Measurements from ENCODE around the gene MAP3K14.
"Not testable (repeated sequence)": the region's sequence is repeated elsewhere in the genome, so short reads cannot be mapped to it uniquely, and the experiment has no call there.

Gene MAP3K14

DNA sequence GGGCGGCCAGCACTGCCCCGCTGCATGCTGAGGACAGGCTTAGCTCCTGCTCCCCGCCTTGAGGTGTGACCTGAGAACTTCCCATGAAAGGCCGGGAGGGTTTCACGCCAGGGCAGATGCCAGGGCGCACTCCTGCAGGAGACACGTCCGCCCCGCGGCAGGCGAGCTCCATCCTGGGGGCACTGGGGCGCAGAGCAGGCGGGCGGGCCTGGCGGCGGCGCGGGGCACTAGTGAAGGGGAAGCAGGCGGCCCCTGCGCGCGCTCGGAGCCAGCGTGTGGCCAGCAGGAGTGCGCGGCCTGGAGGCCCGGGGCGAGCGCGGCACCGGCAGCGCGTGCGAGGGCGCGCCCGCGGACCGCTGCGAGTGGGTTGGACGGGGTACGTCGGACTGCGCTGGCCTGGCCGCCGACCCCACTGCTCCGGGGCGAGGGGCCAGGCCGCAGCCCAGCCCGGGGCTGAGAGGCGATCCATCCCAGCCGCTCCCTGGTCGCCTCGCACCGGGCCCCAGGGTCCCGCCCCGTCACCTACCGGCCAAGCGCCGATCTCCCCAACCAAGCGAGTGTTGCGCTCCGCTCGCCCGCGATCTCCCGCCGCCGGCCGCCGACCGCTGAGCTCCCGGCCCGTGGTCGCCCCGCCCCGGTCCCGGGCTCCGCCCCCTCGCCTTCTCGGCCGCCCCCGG is at the start of gene MAP3K14:
TSS of gene MAP3K14 (minus strand) at position 587 of the 677 bp plus-strand sequence. CDS start 26,275 bp downstream, outside the sequence.
- no peak for DNase-seq

DNA sequence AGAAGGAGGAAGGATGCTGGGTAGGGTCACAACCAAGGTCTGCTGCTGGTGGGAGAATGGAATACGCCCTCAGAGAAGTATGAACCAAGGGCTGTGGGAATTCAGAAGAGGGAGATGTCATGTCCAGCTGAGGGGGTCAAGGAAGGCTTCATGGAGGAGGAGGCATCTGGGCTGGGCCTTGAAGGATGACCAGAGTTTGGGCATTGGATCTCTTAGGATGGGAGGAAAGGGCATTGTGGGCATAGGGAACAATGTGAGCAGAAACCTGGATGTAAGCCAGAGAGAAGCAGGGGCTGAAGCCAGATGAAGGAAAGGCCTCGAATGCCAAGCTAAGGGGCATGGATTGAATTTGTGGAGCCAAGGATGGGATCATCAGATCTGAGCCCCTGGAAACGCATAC is 49.2 kb upstream of the MAP3K14 start:
- no peak for DNase-seq

DNA sequence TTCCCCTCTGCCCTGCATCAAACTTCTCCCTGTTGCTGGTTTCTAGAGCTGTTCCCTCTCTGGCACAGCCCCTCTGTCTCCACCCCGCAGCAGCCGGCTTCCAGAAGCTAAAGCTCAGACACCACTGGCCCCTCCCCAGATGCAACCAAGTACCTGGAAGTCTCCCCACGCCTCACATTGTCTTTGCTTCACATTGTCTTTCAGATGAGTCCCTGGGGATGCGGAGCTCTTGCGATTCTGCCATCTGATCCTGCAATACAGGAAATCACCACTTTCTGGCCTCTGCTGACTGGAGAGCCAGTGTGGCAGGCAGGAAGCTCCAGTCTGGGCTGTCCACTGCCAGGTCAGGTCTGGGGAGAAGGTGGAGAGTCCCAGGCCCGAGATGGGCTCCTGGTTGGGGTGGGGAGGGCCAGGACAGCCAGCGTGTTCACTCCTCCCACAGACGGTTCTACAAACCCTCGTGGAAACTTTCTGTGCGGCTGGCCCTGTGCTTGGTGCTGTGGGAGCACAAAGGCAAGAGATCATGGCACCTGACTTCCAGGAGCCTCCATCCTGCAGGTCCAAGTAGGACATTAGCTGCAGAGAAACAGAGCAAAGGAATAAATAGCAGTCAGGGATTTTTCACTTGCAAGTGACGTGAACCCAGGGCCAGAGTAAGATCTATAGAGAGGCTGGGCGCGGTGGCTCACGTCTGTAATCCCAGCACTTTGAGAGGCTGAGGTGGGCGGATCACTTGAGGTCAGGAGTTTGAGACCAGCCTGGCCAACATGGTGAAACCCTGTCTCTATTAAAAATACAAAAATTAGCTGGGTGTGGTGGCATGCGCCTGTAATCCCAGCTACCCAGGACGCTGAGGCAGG is 47.9 kb upstream of the MAP3K14 start:
- no peak for DNase-seq

DNA sequence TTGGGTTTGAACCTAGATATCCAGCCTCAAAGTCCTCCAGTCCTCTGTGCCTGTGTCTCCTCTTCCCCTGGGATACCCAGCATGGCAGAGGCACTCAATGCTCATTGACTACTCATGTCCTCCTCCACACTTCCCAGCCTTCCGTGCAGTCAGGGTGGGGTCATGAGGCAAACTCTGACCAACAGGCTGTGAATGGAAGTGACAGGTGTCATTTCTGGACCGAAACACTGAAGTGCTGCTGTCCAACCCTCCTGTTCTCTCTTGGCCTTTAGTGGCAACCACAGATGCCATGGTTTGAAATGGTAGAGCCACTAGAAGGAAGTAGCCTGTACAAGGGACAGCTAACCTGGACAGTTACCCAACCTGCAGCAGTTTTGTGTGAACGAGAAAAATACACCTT is 46.7 kb upstream of the MAP3K14 start:
- no peak for DNase-seq

DNA sequence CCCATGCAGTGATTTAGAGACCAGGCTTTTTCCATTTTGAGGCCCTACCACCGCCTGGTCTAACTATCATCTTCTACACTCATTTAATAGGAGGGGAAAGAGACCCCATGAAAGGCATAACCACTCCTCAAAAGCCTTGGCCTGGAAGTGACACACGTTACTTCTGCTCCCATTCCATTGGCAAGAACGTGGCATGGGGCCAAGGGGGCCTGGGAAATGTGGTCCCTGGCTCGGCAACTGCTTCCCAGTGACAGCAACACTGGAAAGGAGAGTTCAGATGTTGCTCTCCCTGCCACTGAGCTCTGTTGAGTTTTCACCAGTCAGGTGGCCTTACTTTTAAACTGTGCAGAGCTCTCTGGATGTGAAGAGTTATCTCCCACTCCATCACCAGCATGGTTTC is 45.2 kb upstream of the MAP3K14 start:
- DNase-seq = no peak

DNA sequence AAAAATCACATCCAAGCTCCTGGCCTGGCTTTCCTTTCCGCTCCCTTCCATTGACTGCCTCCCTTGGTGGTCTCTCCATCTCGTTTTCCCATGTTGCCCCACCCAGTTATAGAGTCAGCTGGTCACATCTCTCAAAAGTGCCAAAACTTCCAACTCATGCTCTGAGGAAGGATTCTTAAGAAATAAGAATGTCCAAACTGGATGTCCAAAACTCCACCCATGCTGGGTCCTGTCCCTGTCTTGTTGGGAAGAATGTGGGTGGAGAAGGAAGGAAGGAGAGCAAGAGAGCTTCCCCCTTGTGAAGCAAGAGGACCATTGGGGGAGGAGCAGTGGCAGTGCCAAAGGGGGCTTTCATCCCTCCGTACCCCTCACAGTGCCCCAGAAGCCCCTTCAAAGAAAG is 44.6 kb upstream of the MAP3K14 start:
- DNase-seq = no peak

DNA sequence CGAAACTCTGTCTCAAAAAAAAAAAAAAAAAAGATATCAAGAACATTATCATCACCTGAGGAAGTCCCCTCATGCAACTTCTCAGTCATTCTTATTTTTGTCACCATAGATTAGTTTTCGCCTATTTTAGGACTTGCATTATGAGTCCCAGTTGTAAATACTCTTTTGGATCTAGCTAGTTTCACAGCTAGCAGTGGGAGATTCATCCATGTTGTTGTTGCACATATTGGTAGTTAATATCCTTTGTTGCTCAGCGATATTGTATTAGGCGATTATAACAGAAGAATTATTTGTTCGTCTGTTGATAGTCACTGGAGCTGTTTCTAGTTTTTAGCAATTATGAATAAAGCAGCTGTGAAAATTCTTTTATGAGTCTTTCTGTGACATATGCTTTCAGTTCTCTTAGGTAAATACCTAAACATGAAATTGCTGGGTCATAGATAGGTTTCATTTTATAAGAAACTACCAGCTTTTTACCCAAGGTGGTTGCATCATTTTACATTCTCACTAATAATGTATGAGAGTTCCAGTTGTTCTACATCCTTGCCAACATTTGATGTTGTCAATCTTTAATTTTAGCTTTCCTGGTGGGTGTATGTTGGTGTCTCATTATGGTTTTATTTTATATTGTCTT is 40.7 kb upstream of the MAP3K14 start:
- DNase-seq = no peak

DNA sequence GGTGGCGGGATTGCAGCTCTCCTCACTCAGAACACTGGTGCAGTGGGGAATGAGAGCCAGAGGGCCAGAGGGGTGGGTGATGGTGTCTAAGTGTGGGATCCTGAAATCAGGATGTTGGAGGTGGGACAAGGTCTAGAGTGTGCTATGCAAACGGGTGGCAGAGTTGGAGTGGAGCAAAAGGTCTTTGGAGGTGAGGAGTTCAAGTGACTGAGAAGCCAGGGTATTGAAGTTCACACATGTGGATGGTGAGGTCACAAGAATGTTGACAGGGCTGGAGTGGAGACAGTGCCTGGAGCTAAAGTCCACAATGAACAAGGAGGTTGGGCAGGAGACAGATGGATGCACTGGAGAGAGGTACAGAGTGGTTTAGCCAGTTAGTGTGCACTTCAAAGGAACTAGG is 38.3 kb upstream of the MAP3K14 start:
- no peak for DNase-seq

DNA sequence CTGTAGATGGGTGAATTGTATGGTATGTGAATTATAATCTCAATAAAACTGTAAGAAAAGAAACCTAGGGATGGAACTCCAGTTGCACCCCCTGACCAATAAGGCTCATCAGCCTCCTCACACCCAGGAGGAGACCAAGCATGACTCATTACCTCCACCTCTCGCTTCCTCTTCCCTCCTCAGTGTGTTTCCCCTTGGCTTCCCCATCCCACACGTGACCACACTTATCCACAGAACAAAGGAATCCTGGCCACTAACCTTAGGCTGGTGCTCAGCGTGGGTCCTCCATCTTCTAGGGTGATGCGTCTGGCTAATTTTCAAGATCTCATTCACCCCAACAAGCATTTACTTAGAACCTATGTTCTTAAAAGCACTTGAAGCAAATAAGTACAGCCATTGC is 36.2 kb upstream of the MAP3K14 start:
- no peak for DNase-seq

DNA sequence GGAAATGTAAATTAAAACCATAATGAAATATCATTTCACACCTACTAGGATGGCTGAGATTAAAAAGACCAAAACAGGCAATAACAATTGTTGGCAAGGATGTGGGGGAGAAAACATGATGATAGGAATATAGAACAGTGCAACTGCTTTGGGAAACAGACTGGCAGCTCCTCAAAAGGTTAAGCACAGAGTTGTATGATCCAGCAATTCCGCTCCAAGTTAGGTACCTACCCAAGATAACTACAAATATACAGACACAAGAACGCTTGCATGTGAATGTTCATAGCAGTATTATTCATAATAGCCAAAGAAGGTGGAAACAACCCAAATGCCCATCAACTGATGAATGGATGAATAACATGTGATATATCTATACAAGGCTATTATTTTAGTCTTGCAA is 35.0 kb upstream of the MAP3K14 start:
- DNase-seq = no peak

DNA sequence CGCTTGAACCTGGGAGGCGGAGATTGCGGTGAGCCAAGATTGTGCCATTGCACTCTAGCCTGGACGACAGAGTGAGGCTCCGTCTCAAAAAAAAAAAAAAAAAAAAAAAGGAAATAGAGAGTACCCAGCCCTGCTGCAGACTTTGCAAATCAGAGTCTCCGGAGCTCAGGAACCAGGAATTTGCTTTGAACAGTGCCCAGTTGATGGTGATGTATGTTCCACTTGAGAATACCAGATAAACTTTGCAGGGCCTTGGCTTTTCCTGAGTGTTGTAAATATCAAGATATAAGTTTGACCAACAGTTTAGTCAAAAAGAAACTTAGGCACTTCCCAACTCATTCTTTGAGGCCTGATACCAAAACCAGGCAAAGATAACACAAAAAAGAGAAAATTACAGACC is 30.6 kb upstream of the MAP3K14 start:
- no peak for DNase-seq

DNA sequence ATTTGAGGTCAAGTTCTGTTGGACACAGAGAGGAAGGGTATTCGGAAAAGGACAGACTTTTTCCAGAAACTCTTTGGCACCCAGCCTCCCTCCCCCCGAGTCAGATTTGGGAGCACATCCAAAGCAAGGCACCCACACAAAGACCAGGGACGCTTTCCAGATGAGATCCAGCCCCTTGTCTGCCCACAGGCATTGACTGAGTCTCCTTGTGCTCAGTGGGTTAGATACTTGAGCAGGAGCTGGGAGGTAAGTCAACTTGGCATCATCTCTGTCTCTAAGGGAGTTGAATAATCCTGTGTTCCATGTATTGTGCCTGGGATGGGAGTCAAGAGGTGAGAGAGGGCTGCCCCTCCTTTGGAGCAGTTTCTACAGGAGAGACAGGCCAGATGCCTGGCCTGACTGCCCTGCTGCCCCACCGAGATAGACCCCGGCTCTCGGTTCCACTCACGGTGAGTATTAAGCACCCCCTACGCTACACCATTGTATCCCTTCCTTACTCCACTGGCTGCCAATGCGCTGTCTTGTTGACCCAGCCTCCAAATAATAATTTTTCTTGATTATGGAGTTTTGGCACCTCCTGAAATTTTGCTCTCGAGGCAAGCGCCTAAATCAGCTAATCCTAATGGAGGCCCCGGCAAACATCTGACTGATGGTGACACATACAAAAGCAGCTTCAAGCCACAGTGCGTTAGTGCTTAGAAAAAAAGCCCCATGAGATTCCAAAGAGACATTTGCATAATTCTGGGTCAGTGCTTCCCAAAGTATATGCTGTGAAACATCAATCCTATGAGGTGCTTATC is 29.6 kb upstream of the MAP3K14 start:
- DNase-seq = no peak

DNA sequence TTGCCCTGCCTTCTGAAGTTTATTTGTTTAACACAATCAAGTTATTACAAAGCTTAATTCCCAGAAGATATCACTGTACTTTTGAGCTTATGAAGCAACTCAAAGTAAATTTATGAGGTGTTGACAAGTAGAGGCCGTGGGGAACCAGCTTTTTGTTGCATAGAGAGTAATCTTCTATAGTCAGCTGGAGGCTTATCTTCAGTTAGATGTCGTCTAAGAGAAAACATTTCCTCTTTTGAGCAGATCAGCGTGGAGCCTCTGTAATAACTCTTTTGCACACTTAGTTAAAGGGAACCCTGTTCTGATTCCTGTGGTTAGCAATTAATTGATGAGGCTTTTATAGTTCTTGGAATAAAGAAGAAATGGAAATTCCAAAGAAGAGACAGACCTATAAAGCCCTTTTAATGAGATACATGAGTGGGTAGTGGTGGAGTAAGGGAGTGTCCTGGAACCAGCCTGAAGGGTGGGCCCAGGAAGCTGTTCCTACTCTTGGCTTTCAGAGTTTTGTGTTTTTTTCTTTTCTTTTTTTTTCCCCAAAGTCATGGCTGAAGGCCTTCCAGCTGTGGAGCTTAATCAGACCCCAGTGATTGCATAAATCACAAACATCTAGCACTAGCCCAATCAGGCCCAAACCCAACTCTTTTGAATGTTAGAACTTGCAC is 28.9 kb upstream of the MAP3K14 start:
- DNase-seq = no peak

DNA sequence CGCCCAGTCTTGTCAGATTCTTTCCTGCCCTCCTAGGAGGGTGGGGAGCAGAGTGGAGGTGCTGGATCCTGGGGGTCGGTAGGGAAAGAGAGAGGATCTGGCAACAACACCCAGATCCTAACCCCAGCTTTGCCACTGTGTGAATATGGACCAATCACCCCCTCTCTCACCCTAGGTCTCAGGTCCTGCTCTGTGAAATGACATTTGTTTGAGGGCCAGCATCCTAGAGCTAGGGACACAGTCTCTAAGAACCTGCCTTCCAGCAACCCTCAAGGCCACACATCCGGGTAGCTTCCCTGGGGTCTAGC is 28.4 kb upstream of the MAP3K14 start:
- no peak for DNase-seq

DNA sequence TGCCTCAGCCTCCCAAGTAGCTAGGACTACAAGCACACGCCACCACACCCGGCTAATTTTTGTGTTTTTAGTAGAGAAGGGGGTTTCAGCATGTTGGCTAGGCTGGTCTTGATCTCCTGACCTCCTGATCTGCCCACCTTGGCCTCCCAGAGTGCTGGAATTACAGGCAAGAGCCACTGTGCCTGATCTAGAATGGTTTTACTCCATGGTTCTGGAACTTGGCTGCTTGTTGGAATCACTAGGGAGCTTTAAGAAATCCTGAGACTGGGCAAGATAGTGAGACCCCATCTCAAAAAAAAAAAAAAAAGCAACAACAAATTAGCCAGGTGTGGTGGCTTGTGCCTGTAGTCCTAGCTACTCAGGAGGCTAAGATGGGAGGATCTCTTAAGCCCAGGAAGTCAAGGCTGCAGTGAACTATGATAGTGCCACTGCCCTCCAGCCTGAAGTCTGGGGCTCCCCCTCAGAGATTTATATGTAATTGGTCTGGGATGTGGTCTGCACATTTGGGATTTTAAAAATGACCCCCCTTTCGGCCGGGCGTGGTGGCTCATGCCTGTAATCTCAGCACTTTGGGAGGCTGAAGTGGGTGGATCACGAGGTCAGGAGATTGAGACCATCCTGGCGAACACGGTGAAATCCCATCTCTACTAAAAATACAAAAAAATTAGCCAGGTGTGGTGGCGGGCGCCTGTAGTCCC is 27.3 kb upstream of the MAP3K14 start:
- not testable (repeated sequence) for DNase-seq

DNA sequence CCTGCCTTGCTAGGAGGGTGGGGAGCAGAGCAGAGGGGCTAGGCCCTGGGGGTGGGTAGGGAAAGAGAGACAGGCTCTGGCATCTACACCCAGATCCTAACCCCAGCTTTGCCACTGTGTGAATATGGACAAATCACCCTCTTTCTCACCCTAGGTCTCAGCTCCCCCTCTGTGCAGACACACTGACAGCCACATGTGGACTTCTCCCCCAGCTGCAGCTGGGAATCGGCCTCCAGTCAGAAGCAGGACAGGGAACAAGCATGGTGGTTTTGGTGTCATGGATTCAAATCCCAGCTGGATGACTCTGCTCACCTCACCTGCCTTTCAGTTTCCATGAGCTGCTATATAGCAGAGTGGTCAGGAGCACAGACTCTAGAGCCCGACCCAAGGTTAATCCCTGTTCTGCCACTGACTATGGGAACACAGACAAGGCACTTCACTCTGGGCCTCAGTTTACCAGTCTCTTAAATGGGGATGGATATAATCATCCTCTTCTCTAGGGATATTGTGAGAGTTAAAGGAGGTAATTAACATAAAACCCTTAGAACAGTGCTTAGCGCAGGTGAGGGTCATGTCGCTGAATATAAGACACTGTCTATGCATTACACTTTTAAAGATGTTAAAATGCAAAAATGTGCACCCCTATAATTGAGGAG is 26.2 kb upstream of the MAP3K14 start:
- no peak for DNase-seq

DNA sequence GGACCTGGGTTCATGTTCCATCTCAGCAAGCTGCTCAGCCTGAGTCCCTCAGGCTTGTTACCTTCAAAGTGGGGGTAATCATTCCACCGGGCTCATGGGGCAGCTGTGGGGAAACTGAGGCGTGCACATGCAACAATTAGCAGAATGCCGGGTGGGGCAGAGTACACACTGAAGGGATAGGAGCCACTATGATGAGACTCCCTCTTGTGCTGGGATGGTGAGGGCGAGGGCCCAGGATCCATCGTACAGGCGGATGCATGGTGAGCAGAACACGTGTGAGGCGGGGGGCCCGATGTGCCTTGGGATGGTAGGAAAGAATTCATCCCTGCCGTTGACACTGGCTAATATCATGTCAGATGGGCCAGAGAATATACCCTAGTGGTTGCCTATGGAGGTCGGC is 25.5 kb upstream of the MAP3K14 start:
- DNase-seq = no peak

DNA sequence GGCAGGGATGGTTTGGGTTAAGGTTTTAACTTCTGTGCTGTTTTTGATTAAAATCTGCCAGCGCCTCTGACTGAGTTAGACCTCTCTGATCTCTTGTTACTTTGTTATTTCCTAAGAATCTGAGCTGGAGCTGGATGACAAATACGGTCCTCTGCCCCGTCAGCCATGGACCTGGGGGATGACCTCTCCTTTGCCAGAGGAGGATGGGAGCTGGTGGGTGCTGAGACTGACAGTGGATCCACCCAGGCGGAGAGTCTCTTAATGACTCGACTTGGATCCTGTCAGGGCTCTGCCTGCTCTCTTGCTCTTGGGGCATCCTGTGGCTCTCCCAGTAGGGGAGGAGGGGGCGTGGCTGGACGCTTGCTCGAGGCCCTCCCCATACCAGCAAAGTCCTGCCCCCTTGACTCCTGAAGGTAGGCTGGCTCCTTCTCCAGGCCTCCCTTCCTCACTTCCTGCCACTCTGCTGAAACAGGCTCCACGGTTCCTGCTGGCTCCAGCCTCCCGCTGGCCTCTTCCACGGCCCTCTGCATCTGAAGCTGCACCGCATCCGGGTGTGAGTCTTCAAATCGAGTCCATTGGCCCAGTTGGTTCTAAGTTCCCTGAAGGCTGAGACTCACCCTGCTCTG is 24.8 kb upstream of the MAP3K14 start:
- DNase-seq = no peak

DNA sequence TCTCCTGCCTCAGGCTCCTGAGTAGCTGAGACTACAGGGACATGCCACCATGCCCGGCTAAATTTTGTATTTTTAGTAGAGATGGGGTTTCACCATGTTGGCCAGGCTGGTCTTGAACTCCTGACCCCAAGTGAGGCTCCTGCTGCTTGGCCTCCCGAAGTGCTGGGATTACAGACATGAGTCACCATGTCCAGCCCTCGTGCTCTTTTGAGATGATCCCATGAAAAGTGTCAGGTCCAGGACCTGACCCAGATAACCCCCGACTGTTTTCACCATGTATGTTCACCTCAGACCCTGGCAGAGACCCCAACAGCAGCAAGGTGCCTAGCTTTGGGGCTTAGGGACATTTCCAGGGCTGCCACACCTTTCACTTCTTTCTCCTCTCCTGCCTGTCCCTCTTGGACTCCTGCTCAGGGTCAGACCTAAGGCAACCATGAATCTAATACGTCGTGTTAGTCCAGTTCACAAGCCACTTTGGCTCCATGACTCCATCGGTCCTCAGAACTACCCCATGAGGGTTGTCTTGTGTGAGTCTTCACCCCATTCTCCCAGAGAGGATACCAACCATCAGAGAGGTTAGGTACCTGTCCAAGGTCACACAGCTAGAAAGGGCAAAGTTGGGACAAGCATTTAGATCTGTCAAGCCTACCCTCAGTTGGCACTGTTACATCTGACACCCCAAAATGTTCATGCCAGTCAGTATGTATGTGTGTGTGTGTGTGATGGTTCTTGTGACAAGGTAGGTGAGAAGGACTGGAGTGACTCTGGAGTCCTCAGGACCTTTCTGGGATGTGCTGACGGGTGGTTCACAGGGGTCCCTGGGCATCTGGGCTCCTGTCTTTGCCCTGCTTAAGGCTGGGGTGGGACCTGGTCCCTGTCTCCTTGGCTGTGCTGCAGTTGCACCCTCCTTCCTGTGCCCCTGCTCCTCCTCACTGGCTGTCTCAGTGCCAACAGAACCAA is 23.1 kb upstream of the MAP3K14 start:
- DNase-seq = no peak

DNA sequence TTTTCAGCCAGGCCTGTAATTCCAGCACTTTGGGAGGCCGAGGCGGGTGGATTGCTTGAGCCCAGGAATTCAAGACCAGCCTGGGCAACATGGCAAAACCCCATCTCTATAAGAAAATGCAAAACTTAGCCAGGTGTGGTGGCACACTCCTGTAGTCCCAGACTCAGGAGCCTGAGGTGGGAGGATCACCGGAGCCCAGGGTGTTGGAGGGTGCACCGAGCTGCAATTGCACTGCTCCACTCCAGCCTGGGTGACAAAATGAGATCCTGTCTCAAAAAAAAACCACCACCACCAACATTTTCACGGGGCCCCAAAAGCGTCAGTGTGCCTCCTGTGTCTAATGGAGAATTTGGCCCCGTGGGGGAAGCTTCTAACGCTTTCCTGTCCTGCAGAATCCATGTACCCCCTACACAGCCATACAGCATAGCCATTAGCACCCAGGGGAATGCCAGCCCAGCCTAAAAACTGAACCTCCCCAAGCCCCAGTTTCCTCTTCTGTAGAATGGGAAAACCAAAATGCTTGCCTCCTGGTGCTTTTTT is 22.2 kb upstream of the MAP3K14 start:
- DNase-seq = no peak

Measured in NCI-H2029 treated with DMSO at 0.1 percent for 48 hours (cell line).